ENCODE data around the gene SIGLECL1.

DNA sequence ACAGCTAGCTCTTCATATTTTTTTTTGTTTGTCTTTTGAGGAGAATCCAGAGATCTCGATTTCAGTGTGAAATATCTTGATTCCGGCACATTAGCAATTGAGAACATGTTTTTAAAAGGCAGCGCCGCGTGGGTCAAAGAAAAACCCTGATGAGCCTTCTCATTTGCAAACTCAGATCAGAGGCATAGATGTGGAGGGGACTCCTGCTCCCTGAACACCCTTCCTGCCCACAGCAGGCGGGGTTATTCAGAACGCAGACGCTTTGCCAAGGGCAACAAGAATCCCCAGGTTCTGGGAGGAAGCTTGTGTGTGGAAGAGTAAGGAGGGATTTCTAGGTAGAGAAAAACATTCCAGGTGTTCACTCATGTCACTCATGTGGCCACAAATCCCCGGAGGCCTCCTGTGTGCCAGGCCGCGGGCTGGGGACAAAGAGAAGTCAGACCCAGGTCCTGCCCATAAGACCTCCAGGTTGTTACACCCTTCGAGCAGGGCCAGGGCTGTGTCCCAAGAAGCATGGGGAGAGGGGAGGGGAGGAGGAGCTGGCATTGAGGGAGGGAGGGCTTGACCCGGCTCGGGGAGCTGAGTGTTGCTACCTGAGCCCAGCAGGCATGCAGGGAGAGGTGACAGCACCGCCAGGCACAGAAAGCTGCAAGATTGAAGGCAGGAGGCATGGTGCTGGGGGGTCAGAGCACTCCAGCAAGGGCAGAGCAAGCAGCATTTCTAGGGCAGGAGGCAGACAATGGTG lies 44.7 kb downstream of the SIGLECL1 start:
- TF ChIP-seq, protein P1, sequence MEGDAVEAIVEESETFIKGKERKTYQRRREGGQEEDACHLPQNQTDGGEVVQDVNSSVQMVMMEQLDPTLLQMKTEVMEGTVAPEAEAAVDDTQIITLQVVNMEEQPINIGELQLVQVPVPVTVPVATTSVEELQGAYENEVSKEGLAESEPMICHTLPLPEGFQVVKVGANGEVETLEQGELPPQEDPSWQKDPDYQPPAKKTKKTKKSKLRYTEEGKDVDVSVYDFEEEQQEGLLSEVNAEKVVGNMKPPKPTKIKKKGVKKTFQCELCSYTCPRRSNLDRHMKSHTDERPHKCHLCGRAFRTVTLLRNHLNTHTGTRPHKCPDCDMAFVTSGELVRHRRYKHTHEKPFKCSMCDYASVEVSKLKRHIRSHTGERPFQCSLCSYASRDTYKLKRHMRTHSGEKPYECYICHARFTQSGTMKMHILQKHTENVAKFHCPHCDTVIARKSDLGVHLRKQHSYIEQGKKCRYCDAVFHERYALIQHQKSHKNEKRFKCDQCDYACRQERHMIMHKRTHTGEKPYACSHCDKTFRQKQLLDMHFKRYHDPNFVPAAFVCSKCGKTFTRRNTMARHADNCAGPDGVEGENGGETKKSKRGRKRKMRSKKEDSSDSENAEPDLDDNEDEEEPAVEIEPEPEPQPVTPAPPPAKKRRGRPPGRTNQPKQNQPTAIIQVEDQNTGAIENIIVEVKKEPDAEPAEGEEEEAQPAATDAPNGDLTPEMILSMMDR (conservative IDR thresholded peaks at IDR 0.05 in 1 of 2, IDR thresholded peaks at IDR 0.05 in 1 of 2; ENCODE audit: low read depth in 1 of 2, low read length in 2 of 2), result no peak
- TF ChIP-seq EZH2 (IDR thresholded peaks at IDR 0.05; ENCODE audit: low read length, missing control alignments), result no peak

All from fibroblast of lung (primary cell).